ENCODE results near the gene CXXC5.
A peak's percentile ranks its signal among the peaks of the same experiment; 100 is the strongest.
"Not testable (repeated sequence)": the region's sequence is repeated elsewhere in the genome, so short reads cannot be mapped to it uniquely, and the experiment has no call there.

Gene CXXC5

DNA sequence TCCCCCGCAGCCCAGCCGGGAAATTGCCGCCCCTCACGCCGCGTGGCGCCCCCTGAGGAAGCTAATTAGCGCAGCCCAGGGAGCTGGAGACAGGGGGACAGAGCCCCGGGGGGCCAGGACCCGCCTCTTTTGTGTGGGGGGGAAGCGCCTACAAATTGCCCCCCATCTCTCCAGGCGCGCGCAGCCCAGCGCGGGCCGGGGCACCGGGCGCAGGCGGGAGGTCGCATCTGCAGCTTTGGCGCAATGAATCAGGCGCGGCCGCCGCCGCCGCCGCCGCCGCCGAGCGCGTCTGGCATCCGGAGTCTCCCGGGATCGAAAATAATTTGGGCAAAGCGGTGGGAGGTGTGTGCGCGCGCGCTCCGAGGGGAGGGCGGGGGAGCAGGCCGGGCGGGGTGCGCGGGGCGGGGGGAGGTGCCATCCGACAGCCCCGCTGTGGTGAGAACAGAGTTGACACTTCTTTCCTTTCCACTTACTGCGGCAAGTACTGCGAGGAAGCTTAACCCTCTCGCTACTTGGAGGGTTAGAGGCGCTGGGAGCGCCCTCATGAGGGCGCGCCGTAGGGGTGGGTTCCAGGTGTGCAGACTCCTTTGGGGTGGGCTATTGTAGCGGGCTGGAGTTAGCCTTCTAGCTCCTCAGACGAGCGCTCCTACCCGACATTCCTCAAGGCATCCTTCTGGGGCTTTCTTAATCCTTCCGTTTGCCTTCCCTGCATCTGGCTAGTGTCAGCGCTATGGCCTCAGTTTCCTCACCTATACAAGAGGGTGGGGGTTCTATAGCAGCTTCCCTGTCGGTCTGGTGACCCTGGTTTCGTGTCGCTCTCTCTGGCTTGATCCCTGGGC is 63.1 kb downstream of the CXXC5 start:
- DNase-seq (ENCODE audit: low read depth): peak; percentile 25

- no peak for DNase-seq (ENCODE audit: low read depth)
Observed at GRCh38 chr5:139711906-139712224, 63.7 kb downstream of the CXXC5 start.

- no peak for DNase-seq (ENCODE audit: low read depth)
Observed at GRCh38 chr5:139712412-139712811, 64.3 kb downstream of the CXXC5 start.

GRCh38 chr5:139713898-139714297 is 65.7 kb downstream of the CXXC5 start:
- not testable (repeated sequence) for DNase-seq (ENCODE audit: low read depth)

DNA sequence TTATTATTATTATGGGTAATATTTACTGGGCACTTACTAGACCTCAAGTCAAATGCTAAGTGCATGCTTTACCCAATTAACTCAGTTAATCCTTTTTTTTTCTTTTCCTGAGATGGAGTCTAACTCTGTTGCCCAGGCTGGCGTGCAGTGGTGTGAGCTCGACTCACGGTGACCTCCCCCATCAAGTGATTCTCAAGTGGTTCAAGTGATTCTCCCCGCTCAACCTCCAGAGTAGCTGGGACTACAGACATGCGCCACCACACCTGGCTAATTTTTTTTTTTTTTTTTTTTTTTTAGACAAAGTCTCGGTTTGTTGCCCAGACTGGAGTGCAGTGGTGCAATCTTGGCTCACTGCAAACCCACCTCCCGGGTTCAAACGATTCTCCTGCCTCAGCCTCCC is 69.1 kb downstream of the CXXC5 start:
- no peak for DNase-seq (ENCODE audit: low read depth)

DNA sequence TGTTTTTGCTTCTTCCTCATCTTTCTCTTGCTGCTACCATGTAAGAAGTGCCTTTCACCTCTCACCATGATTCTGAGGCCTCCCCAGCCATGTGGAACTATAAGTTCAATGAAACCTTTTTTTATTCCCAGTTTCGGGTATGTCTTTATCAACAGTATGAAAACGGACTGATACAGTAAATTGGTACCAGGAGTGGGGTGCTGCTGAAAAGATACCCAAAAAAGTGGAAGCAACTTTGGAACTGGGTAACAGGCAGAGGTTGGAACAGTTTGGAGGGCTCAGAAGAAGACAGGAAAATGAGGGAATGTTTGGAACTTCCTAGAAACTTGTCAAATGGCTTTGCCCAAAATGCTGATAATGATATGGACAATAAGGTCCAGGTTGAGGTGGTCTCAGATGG is 70.3 kb downstream of the CXXC5 start:
- DNase-seq (ENCODE audit: low read depth): not testable (repeated sequence)

DNA sequence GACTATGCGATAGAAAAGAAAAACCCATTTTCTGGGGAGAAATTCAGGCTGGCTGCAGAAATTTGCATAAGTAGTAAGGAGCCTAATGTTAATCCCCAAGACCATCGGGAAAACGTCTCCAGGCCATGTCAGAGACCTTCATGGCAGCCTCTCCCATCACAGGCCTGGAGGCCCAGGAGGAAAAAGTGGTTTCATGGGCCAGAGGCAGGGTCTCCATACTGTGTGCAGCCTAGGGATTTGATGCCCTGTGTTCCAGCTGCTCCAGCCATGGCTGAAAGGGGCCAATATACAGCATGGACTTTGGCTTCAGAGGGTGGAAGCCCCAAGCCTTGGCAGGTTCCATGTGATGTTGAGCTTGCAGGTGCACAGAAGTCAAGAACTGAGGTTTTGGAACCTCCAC is 71.8 kb downstream of the CXXC5 start:
- not testable (repeated sequence) for DNase-seq (ENCODE audit: low read depth)

GRCh38 chr5:139723986-139724587 is 75.9 kb downstream of the CXXC5 start:
- no peak for DNase-seq (ENCODE audit: low read depth)

DNA sequence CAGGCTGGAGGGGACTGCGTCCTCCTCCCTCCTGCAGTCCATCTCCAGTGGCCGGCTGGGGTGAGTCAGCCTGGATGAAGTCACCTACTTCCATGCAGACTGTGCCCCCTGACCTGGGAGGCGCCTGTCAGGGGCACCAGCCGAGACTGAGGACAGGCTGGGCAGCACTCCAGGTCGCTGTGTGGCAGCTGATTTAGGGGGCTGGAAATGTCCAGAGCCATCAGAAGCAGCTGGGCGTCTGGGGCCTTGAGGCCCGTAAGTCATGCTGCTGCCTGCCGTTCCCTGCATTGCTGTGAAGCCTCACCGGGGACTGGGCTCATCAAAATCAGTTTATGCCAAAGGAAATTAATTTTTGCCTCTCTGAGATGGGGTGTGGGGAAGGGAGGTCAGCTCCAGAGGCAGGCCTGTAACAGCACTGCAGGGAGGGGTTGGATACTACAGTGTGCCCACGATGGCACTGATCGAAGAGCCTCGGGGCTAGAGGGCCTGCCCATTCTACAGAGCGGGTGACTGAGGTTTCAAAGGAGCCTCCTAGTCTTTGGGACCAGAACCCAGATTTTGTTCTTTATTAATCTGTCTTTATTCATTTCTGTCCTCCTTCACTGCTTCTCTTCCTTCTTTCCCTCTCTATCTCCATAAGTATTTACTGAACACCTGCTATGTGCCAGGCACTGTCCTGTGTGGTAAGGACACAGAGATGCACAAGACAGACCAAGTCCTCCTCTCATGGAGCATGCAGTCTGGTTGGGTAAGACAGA is 77.1 kb downstream of the CXXC5 start:
- DNase-seq (ENCODE audit: low read depth): peak; percentile 63

DNA sequence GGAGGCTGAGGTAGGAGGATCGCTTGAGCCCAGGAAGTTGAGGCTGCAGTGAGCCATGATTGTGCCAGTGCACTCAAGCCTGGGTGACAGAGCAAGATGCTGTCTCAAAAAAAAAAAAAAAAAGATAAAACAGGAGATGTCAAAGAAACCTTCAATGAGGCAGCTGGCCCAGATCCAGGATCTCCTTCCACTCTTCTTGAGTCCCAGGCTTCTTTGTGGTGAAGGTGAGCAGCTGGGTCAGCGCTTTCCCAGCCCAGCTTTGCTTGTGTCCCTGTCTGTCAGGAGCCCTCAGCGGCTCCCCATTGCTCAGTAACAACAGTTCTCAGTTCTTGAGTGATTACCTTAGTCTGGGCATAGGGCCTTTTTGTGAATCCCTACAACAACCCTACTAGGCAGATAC is 78.1 kb downstream of the CXXC5 start:
- DNase-seq (ENCODE audit: low read depth): no peak

DNA sequence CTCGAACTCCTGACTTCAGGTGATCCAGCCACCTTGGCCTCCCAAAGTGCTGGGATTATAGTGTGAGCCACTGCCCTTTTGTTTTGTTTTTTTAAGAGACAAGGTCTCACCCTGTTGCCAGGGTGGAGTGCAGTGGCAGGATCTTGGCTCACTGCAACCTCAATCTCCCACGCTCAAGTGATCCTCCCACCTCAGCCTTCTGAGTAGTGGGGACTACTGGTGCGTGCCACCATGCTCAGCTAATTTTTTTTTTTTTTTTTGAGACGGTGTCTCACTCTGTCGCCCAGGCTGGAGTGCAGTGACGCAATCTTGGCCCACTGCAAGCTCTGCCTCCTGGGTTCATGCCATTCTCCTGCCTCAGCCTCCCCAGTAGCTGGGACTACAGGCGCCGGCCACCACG is 79.5 kb downstream of the CXXC5 start:
- not testable (repeated sequence) for DNase-seq (ENCODE audit: low read depth)

DNA sequence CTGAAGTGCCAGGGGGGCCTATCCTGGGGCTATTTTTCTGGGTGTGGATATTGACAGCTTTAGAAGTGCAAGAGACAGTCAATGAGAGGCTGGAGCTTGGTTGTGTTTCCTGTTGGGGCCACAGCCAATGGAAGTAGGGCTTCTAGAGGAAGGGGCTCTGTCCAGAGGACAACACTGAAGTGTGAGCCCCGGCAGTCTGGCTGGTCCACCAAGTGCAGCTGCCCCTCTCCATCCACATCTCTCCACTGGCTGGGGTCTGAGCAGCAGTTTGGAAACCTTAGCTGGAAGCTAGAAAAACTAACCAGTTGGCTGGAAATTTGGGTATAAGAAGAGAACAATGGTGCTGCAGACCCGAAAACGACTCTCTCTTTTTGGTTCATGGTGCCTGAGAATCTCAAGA is 83.1 kb downstream of the CXXC5 start:
- no peak for DNase-seq (ENCODE audit: low read depth)

- no peak for DNase-seq (ENCODE audit: low read depth)
Observed at GRCh38 chr5:139732019-139732418, 83.9 kb downstream of the CXXC5 start.

DNA sequence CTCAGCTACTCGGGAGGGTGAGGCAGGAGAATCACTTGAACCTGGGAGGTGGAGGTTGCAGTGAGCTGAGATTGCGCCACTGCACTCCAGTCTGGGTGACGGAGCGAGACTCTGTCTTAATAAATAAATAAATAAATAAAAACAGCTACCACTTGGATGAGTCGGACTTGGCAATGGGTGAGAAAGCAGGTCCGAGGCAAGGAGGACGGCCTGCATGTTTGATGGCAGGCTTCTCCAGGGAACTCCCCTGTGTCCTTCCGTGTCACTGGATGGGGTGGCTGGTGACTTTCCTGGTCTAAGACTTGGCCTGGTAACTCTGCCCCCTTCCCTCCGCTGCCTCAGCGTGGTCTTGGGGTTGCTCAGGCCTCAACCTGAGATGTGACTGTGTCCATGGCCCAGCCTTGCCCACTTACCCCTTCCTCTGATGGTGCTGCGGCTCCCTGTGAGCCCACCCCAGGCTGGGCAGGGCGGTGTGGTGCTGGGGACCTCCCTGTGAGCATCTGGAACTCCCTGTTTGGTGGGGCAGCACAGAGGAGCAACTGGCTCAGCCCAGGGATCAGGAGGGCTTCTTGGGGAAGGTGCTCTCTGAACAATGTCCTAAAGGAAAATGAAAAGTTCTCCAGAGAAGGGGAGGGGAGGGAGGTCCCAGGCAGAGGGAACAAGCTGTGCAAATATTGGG is 85.0 kb downstream of the CXXC5 start:
- no peak for DNase-seq (ENCODE audit: low read depth)

Measured in fibroblast of gingiva (primary cell).